GM23338 (cell line): Measurements from ENCODE around the gene MAST4. TPM values are rescaled to one million over a fixed set of nuclear protein-coding genes. Genes with fewer than 3 reads are reported as not detected.

Source experiments
- ATAC-seq: fragments of 200-7000 bp; cut with Tn5 transposase; 3 replicates; pipeline ENCODE4 v1.9.1; 2020
- DNase-seq: peaks from one replicate; pipeline ENCODE4 v3.0.0-alpha.2; 2015; ENCODE audit warnings: low spot score
- H2AFZ ChIP-seq: fragments of 200-600 bp; sonication (generic); 2 replicates; pipeline ENCODE4 v1.8.0; 2016; ENCODE audit warnings: antibody characterized with exemption, mild to moderate bottlenecking, moderate library complexity
- H3F3A ChIP-seq: fragments of 200-600 bp; sonication (generic); replicated peaks from 2 replicates; pipeline ENCODE4 v1.8.0; 2017; ENCODE audit warnings: antibody characterized with exemption, mixed run types, low read depth
- H3K27ac ChIP-seq: fragments of 200-600 bp; sonication (generic); 2 replicates; pipeline ENCODE4 v1.6.1; 2016; ENCODE audit warnings: low read depth
- H3K27me3 ChIP-seq: fragments of 200-600 bp; sonication (generic); 2 replicates; pipeline ENCODE4 v1.8.0; 2016; ENCODE audit warnings: mild to moderate bottlenecking, mixed run types, moderate library complexity; ENCODE audit not compliant: insufficient read depth
- H3K36me3 ChIP-seq: fragments of 200-600 bp; sonication (generic); 2 replicates; pipeline ENCODE4 v1.8.0; 2016; ENCODE audit warnings: mild to moderate bottlenecking; ENCODE audit not compliant: insufficient read depth
- H3K4me1 ChIP-seq: fragments of 200-600 bp; sonication (generic); 2 replicates; pipeline ENCODE4 v1.8.0; 2016; ENCODE audit warnings: mild to moderate bottlenecking, moderate library complexity; ENCODE audit not compliant: insufficient read depth
- H3K4me2 ChIP-seq: fragments of 200-600 bp; sonication (generic); 2 replicates; pipeline ENCODE4 v1.7.1; 2017; ENCODE audit warnings: mixed run types
- H3K4me3 ChIP-seq: fragments of 200-600 bp; sonication (generic); 2 replicates; pipeline ENCODE4 v1.6.1; 2016; ENCODE audit warnings: mixed run types
- H3K79me2 ChIP-seq: fragments of 200-600 bp; sonication (generic); replicated peaks from 2 replicates; pipeline ENCODE4 v1.8.0; 2017; ENCODE audit warnings: mild to moderate bottlenecking; ENCODE audit not compliant: insufficient read depth
- H3K9me2 ChIP-seq: fragments of 200-600 bp; sonication (generic); 2 replicates; pipeline ENCODE4 v1.8.0; 2017; ENCODE audit not compliant: insufficient read depth
- H4K20me1 ChIP-seq: fragments of 200-600 bp; sonication (generic); replicated peaks from 2 replicates; pipeline ENCODE4 v1.8.0; 2017; ENCODE audit warnings: mild to moderate bottlenecking; ENCODE audit not compliant: insufficient read depth
- H3K27ac Mint-ChIP-seq: 2 replicates; pipeline ENCODE4 v1.8.0; 2020; ENCODE audit warnings: inconsistent platforms, mild to moderate bottlenecking, moderate library complexity, mixed read lengths
- H3K27me3 Mint-ChIP-seq: 3 replicates; pipeline ENCODE4 v1.8.0; 2022; ENCODE audit warnings: low read depth, mild to moderate bottlenecking, moderate library complexity, mixed read lengths, inconsistent platforms; ENCODE audit not compliant: insufficient read depth, poor library complexity
- H3K36me3 Mint-ChIP-seq: 3 replicates; pipeline ENCODE4 v1.8.0; 2021; ENCODE audit warnings: low read depth, mild to moderate bottlenecking, inconsistent platforms, moderate library complexity, mixed read lengths
- H3K4me1 Mint-ChIP-seq: 3 replicates; pipeline ENCODE4 v1.8.0; 2020; ENCODE audit warnings: mild to moderate bottlenecking, inconsistent platforms, mixed read lengths
- H3K4me3 Mint-ChIP-seq: 3 replicates; pipeline ENCODE4 v1.8.0; 2021; ENCODE audit warnings: moderate library complexity, mild to moderate bottlenecking, inconsistent platforms, mixed read lengths
- H3K9me3 Mint-ChIP-seq: 3 replicates; pipeline ENCODE4 v1.8.0; 2020; ENCODE audit warnings: moderate library complexity, mild to moderate bottlenecking, inconsistent platforms, mixed read lengths
- CTCF ChIP-seq, 2 experiments: fragments of 200-600 bp in 1 of 2; sonication (generic) in 1 of 2; conservative IDR thresholded peaks; 2 replicates each; pipeline versions ENCODE4 v1.5.1 to v1.6.1; 2016 to 2017; ENCODE audit warnings: antibody characterized with exemption in 2 of 2, low read depth in 2 of 2, mild to moderate bottlenecking in 2 of 2, moderate library complexity in 1 of 2
- ETS1 ChIP-seq: IDR thresholded peaks from 2 replicates; pipeline ENCODE4 v1.6.1; 2016; ENCODE audit warnings: antibody characterized with exemption
- EZH2 ChIP-seq: fragments of 200-600 bp; sonication (generic); IDR thresholded peaks from one replicate; pipeline ENCODE4 v1.8.0; 2017; ENCODE audit warnings: antibody characterized with exemption, mild to moderate bottlenecking, low read depth; ENCODE audit not compliant: unreplicated experiment
- JUNB ChIP-seq: IDR thresholded peaks from one replicate; pipeline ENCODE4 v1.6.1; 2016; ENCODE audit warnings: antibody characterized with exemption; ENCODE audit not compliant: unreplicated experiment
- NANOG ChIP-seq: IDR thresholded peaks from 2 replicates; pipeline ENCODE4 v1.6.1; 2016; ENCODE audit warnings: antibody characterized with exemption, borderline replicate concordance
- REST ChIP-seq: IDR thresholded peaks from one replicate; pipeline ENCODE4 v1.6.1; 2018; ENCODE audit warnings: antibody characterized with exemption; ENCODE audit not compliant: unreplicated experiment
- ZNF114 ChIP-seq: fragments of 250-450 bp; sonication (Bioruptor Pico); IDR thresholded peaks from 2 replicates; pipeline ENCODE4 v1.5.0; 2020; ENCODE audit warnings: mild to moderate bottlenecking, moderate library complexity
- ZNF462 ChIP-seq: fragments of 250-450 bp; sonication (Bioruptor Pico); IDR thresholded peaks from 2 replicates; pipeline ENCODE4 v1.5.0; 2020; ENCODE audit warnings: mild to moderate bottlenecking, moderate library complexity
- polyA plus RNA-seq: library from polyadenylated mRNA; unstranded; fragments of >200 nt; fragmentation: Nextera tagmentation; extraction: Ambion mirVana; gene quantifications from 2 replicates; pipeline ENCODE4 v1.2.1, GENCODE V29; 2016
- total RNA-seq: library from RNA; depleted of rRNA; stranded (reverse); fragments of >200 nt; shearing (Covaris generic); gene quantifications from 2 replicates; pipeline ENCODE4 v1.2.3, GENCODE V29; 2014

The MAST4 gene
- total and polyA plus RNA-seq, 2 experiments from 2014 or later = 3.6 to 8.5 TPM

- no peak overlapping the region for H3K4me3 ChIP-seq
- H3K4me2 ChIP-seq = peak overlapping the region; percentile 34
- H3K9me3 Mint-ChIP-seq = no peaks in the 10 kb centered on the region
- no peaks in the 10 kb centered on the region for H3K36me3 Mint-ChIP-seq
- no peaks in the 10 kb centered on the region for H3K79me2 ChIP-seq
- no peak for TF ChIP-seq ZNF462 (CRISPR knock-in tag)
- no peak for TF ChIP-seq REST
- no peak for TF ChIP-seq ZNF114 (CRISPR knock-in tag)
- no peak for TF ChIP-seq JUNB
- TF ChIP-seq ETS1 = no peak
- no peak for TF ChIP-seq CTCF (conservative IDR thresholded peaks at IDR 0.05; ENCODE audit: low read depth in 2 of 2)
- TF ChIP-seq NANOG = no peak
- no peak for TF ChIP-seq EZH2
- ATAC-seq = no peak
- no peaks in the 10 kb centered on the region for H3K27me3 ChIP-seq
- peaks cover 8% of the 10 kb centered on the region; the same call in 1 of the 2 replicates for H3K9me2 ChIP-seq
- H3K4me1 ChIP-seq = peaks cover 16% of the 10 kb centered on the region
- H3K27ac Mint-ChIP-seq = peak overlapping the region; percentile 81; the same call in 1 of the 2 replicates
- H3K27me3 Mint-ChIP-seq = peaks cover 3% of the 10 kb centered on the region
- DNase-seq = no peak
- H3K27ac ChIP-seq = no peak overlapping the region
- H4K20me1 ChIP-seq = no peaks in the 10 kb centered on the region
- H3K4me1 Mint-ChIP-seq = peaks cover 22% of the 10 kb centered on the region
- no peaks in the 10 kb centered on the region for H3K36me3 ChIP-seq
- H3K4me3 Mint-ChIP-seq = no peak overlapping the region
- no peaks in the 10 kb centered on the region for H3F3A ChIP-seq
- H2AFZ ChIP-seq = no peak overlapping the region
These were observed 463.7 kb downstream of the MAST4 start for GRCh38 chr5:67059744-67060490.
